ENCODE results near the gene CLPTM1L.
"Not testable (repeated sequence)": the region's sequence is repeated elsewhere in the genome, so short reads cannot be mapped to it uniquely, and the experiment has no call there.

CLPTM1L gene

GRCh38 chr5:1342711-1343110 lies 2.2 kb downstream of the CLPTM1L start:
- not testable (repeated sequence) for DNase-seq

DNA sequence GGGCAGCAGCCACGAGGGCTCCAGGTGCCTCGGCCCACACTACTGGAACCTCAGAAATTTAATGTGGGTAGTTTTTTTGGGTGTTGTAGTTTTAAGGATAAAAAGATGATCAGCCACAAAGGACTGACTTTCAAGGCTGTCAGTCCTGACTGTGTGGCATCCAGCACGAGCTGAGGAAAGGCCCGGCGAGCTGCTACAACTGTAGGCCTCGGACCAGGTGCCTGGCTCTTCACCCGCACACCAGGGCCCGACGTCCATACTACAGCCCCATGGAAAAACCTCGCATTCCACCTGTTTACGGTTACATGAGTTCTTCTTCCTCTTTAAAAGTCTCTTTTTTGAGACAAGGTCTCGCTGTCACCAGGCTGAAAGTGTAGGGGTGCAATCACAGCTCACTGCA lies 2.6 kb downstream of the CLPTM1L start:
- DNase-seq: no peak

- DNase-seq: no peak
Measured at GRCh38 chr5:1341863-1342262, 3.0 kb downstream of the CLPTM1L start.

GRCh38 chr5:1339818-1340210 lies 5.1 kb downstream of the CLPTM1L start:
- DNase-seq: not testable (repeated sequence)

GRCh38 chr5:1339139-1339817 lies 5.6 kb downstream of the CLPTM1L start:
- DNase-seq: not testable (repeated sequence)

DNA sequence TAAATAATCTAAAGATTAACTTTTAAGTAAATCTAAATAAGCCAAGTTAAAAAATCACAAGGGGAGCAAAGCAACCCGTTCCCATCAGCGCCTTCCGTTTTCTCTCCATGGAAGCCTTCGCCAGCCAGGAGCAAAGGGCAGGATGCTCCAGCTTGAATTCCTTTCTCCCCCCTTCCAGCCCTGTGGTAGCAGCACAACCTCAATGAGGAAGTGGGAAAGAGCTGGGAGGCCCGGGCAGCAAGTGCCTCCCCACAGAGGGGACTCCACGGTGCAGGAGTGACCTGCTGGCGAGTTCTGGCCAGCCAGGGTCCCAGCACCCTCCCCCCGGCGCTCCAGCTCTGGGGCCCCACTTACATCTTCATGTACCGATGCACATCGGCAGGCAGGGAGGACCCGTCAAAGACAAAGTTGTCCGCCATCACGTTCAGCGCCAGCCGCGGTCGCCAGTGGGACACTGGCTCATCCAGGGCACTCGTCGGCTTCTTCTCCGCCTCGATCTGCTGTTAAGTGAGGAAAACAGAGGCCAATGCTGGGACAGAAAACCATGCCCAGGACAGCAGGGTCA lies 6.3 kb downstream of the CLPTM1L start:
- DNase-seq: no peak

DNA sequence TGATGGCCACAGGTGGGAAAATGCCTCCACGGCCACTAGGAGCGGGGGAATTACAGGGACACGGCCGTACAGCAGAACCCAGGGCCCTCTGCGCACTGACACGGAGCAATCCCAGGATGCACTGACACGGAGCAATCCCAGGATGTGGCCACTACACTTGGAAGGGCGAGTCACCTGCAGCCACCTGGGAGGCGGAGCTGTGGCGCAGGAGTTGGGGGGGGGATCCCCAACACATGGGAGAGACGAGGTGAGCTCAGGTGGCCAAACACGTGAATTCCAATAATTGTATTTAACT lies 6.8 kb downstream of the CLPTM1L start:
- DNase-seq: no peak

- DNase-seq: no peak
Measured at GRCh38 chr5:1337489-1338195, 7.3 kb downstream of the CLPTM1L start.

- DNase-seq: no peak
Measured at GRCh38 chr5:1336749-1337488, 8.0 kb downstream of the CLPTM1L start.

DNA sequence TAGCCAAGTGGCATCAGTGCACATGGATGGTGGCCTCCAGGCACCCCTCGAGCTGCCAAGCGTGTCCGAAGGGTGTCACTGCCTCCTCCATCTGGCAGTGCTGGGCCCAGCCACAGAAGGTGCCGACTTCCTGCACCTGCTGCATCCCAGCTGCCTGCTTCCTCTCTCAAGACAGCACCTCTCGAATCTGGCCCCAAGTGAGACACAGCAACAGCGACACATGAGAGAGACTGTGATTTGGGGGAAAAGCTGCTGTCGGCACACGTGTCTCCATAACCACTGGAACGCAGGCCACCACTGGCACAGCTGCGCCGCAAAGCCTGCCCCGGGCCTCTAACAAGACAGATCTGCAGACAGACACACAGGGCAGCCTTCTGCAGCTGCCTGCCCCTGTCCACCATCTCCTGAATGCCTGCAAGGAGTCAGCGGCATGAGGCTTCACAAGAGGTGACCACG lies 8.8 kb downstream of the CLPTM1L start:
- DNase-seq: no peak

DNA sequence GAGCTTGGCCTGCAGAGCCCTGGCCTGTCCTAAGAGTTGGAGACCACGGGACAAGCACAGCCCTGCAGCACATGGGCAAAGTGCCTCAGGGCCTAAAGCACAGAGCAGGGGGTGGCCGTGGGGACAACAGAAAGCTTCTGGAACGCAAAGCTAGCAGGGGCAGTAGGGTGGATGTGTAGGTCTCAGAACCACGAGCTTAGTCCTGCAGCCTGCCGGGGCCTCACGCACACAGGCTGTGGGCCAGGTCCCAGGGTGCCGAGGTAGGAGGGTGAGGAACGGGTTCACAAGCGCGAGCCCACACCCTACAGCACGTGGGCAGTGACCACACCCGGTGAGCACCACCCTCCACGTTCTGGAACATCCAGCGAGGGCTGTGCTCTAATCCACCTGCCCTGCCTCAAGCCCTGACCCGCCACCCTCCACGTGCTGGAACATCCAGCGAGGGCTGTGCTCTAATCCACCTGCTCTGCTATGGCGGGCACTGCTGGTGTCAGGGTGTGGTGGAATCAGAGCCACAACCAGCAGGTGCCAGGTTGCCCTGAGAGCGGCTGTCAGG lies 9.3 kb downstream of the CLPTM1L start:
- DNase-seq: no peak

DNA sequence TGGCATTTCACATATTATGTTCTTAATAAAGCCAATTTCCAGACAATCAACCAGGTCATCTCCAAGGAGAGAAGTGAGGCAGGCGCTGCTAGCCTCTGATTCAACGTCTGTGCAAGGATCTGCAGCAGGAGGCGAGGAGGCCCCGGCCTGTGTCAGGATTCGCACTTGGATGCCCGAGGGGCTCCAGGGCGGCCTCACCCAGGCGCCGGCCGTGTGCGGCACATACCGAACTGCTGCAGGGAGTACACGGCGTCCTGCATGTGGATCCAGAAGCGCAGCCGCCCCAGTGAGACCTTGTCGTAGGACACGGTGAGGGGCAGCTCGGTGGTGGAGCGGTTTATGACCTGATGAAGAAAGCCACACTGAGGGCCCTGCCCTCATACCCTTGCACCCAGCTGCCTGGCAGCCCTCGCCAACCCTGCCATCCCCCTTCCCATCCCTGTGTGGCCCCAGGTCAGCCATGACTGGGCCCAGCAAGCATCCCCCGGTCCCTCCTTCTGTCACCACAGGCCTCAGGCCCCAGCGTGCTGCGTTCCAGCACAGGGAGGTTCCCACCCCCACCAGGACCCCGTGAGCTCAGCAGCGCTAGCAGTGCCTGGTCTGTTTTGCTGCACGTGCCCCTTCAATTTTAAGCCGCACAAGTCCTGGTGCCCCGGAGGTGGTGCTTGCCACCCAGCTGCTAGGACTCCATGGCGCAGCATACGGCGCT lies 9.9 kb downstream of the CLPTM1L start:
- no peak for DNase-seq

- DNase-seq: no peak
Measured at GRCh38 chr5:1333986-1334385, 10.9 kb downstream of the CLPTM1L start.

DNA sequence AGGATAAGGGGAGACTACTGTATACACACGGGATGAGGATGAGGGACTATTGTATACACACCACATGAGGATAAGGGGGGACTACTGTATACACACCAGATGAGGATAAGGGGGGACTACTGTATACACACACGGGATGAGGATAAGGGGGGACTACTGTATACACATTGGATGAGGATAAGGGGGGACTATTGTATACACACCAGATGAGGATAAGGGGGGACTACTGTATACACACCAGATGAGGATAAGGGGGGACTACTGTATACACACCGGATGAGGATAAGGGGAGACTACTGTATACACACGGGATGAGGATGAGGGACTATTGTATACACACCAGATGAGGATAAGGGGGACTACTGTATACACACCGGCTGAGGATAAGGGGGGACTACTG lies 11.6 kb downstream of the CLPTM1L start:
- DNase-seq: not testable (repeated sequence)

- no peak for DNase-seq
Measured at GRCh38 chr5:1332461-1333001, 12.4 kb downstream of the CLPTM1L start.

- DNase-seq: no peak
Measured at GRCh38 chr5:1331861-1332405, 13.0 kb downstream of the CLPTM1L start.

GRCh38 chr5:1330847-1331831 lies 13.8 kb downstream of the CLPTM1L start:
- DNase-seq: no peak

- no peak for DNase-seq
Measured at GRCh38 chr5:1330146-1330846, 14.6 kb downstream of the CLPTM1L start.

DNA sequence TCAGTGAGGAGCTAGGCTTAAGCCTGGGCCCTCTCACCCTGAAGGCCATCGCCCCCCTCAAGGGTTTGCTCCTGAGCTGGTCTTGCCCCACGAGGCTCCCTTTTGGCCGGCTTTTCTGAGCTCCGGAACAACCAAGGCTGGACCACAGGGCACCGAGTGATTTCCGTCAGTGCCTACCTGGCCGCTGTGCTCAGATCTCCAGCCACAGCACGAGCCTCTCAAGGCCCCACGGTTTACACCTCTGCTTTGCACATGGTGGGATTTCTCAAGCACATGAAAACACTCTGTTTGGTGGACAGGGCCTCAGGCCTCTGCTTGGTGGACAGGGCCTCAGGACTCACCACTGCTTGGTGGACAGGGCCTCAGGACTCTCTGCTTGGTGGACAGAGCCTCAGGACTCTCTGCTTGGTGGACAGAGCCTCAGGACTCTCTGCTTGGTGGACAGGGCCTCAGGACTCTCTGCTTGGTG lies 15.8 kb downstream of the CLPTM1L start:
- no peak for DNase-seq
